GM18499 (cell line): ENCODE measurements around the gene PIEZO1.

Experiments used
- ATAC-seq: cut with Tn5 transposase; IDR thresholded peaks from one replicate; pipeline ENCODE4 v1.9.1; 2021; ENCODE audit warnings: moderate number of reproducible peaks; ENCODE audit not compliant: insufficient read depth, unreplicated experiment

The PIEZO1 gene

DNA sequence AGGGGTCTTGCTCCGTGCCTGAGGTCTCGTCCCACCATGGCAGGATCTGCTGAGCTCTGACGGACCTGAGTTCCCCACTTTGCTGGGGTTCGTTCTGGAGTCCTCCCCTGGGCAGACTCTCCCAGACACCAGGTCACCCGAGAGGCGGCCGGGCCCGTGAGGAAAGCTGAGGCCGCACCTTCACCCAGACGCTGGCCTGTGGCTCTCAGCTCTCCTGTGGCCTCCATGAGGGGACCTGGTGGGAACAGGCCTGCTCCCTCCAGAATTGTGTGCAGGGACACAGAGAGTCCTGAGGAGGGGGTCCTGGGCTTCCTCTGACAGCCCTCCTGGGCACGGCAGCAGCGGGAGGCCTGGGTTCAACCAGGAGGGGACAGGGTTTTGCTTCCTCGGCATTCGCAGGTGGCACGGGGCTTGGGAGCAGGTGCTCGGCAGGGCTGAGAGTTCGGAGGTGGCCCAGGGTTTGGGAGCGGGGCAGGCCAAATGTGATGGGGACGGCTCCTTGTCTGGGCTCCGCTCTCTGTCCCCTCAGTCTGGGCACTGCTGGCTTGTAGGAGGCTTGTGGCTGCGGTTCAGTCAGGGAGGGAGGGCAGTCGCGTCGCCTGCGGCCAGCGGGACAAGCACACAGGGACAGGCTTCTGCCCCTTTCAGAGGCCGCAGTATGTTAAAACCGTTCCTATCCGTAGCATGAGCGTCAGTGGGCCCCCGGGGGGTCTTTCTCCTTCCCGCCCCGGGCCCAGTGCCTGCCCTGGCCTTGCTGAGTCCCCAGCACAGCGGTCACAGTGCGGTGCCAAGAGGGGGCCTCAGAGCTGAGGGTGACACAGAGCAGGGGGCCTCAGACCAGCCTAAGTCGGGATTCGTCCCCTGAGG lies 90.6 kb downstream of the PIEZO1 start:
- ATAC-seq: no peak

DNA sequence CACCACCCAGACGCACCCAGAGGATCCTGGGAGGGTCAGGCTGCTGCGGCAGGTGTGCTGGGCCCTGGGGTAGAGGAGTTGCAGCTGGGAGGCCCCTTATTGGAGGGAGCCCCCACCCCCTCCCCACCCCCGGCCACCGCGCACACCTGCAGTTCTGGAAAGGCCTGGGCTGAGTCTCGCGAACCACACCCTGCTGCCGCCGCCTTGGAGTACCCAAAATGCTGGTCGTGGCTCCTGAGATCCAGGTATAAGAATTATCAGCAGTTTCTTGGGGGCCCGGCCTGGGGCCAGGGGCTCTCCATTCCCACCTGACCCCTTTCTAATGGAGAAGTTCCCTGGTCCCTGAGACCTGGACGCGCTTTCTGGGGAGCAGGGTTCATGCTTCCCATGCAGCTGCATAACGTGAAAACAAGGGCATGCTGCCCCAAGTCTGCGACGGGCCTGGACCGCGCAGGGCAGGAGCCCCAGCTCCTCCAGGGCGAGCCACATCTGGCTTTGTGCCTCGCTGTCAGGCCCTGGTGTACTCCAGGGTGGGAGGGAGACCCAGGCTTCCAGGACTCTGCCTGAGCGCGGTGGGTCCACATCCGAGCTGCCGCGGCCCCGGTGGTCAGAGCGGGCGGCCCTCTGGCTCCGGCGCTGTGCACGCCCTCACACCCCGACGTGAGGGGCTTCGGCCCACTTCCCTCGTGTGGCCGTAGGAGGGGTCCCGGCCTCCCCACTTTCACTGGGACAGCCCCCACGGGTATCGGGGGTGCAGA lies 91.4 kb downstream of the PIEZO1 start:
- ATAC-seq: no peak

DNA sequence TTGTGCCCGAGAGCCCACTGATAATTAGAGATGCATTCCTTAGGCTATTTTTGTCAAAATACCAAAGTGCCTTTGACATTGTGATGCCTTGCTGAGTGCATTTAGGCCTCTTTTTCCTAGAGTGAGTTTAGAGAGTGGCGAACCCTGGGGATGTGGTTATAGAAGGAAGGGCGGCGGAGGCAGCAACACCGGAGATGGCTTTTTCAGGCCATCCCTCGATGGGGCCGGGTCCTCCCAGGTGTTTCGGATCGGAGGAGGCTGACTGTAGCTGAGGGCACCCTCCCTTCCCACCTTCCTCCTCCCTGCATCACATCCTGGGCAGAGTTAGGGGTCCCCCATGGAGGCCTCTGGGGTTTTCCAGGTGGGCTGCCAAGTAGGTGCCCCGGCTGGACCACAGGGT lies 92.2 kb downstream of the PIEZO1 start:
- ATAC-seq: no peak

DNA sequence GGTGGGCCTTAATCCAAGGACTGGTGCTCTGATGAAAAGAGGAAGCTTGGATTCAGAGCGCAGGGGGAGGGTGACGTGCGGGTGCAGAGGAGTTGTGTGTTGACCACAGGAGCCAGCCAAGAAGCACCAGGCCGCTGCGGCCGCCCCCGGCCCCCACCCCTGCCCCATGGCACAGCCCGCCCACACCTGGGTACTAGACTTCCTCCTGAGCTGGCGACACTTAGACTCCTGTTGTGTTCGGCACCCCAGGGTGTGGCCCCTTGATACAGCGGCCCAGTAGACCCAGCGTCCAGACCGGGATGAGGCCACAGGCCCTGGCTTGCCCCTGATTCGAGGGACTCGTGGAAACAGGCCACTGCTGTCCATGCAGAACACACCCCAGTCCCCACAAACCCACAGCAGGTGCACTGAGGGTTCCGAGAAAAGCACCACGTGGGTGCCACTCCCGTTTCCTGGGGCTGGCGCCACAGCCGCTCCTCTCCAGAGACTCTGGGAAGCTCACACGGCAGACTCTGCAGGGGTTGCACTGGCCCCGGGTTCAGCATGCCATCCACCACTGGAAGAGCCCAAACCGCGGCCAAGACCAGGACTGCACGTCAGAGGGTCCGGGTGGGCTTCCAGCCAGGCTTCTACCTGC lies 93.0 kb downstream of the PIEZO1 start:
- no peak for ATAC-seq

DNA sequence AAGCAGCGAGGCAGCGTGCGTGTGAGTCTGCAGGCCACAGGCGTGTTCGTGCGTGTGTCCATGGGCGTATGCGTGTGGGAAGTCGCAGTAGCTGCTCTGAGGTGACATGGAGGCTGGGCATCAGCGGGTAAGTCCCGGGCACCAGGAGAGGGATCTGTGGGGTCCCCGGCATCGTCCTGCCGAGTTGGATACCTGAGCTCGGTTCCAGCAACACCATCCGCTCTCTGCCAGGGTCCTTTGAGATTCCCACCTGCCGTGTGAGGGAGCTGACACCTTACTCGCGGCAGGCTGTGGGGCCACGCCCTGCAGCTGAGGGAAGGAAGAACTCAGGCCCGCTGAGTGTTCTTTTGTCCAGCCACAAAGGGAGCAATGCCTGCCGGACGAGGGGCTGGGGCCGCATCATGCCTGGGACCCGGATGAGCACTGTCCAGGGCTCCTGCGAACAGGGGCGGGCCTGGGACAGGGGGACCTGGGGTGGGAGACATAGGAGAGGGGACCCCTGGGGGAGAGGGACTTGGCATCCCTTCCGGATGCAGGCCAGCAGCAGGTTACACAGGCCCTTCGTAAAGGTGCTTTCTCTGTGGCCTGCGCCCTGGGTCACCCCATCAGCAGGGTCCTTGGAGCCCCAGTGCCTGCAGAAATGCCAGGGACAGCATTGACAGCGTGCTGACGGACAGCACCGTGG lies 93.7 kb downstream of the PIEZO1 start:
- no peak for ATAC-seq

DNA sequence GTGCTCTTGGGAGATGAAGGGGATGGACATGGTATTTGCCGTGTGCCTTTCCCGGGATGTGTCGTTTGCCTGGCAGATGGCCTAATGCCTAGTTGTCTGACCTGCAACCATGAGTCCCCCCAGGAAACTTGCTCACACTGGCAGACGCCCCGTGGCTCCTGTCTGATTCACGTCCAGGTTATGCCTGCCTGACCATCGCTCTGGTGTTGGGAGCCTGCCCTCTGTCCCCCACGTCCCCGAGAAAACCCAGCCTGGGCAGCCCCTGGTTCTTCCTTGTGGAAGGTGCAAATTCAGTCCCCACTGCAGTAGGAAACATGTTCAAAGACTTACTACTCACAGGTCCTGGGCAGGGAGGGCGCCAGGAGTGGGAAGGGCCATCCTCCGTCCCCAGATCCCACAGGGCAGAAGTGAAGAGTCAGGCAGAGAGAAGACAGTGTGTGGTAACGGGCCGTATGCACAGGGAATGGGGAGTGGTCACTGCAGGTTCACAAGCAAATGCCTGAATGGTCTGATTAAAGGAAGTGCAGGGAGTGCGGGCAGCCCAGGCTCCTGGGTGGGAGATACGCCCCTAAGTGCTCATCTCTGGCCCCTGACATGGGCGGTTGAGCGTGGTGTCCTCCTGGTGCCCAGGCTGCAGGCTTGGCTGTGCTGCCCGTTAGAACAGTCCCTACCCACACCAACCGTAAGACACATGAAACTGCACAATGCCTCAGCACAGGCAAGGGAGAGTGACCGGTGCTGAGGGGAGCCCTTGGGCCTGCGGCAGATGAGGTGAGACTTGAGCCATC lies 94.5 kb downstream of the PIEZO1 start:
- ATAC-seq: no peak

DNA sequence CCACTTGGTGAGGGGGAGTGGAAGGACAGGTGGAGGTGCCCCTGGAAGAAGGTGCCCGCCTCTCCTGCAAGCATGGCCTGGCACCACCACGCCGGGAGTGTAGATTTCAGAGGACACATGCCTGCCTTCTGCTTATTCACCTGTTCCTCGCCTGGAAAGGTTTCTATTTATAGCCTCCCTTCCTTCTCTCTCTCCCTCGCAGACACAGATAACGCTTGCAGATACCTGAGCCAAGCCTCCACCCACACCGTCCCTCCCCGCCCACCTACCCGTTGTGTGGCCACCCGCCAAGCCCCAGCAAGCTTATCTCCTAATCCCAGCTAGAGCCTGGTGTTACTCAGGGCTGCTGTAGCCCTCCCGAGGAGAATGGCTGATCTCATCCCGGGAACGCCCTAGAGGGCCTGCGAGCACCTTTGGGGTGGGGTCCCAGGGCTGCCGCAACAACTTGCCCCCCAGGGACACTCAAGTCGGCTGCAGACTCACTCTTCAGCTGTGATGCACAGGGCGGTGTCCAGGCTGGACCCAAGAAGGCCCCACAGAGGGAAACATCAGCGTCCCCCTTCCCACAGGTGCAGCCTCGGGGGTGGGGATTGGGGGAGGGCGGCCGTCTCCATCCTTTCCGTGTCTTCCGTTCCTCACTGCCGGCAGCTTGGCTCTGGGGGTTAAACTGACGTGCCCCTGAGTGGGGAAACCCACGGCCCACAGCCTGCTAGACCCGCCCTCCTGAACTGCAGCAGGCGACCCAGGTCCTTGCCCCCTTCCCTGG lies 96.8 kb downstream of the PIEZO1 start:
- ATAC-seq: no peak

DNA sequence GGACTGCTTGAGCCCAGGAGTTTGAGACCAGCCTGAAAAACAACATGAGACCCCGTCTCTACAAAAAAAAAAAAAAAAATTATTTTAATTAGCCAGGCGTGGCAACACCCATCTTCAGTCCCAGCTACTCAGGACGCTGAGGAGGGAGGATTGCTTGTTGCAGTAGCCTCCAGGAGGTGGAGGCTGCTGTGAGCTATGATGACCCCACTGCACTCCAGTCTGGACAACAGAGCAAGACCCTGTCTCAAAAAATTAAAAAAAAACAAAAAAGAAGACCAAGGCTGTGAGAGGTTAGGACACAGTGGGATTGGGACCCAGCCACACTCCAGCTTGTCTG lies 97.4 kb downstream of the PIEZO1 start:
- no peak for ATAC-seq

DNA sequence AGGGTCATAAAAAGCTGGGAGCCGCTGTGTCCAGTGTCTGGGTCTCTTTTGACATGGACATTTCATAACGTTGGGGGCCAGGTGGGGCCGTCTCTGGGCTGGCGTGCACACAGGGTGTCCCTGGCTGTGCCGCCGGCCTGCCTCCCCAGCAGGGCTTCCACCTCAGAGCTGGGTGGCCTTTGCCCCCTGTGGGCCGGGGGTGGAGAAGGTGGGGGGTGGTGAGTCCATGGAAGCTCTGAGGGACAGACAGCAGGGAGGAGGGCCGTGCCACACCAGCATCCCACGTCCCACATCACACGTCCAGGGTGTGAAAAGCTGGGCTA lies 97.8 kb downstream of the PIEZO1 start:
- ATAC-seq: no peak

DNA sequence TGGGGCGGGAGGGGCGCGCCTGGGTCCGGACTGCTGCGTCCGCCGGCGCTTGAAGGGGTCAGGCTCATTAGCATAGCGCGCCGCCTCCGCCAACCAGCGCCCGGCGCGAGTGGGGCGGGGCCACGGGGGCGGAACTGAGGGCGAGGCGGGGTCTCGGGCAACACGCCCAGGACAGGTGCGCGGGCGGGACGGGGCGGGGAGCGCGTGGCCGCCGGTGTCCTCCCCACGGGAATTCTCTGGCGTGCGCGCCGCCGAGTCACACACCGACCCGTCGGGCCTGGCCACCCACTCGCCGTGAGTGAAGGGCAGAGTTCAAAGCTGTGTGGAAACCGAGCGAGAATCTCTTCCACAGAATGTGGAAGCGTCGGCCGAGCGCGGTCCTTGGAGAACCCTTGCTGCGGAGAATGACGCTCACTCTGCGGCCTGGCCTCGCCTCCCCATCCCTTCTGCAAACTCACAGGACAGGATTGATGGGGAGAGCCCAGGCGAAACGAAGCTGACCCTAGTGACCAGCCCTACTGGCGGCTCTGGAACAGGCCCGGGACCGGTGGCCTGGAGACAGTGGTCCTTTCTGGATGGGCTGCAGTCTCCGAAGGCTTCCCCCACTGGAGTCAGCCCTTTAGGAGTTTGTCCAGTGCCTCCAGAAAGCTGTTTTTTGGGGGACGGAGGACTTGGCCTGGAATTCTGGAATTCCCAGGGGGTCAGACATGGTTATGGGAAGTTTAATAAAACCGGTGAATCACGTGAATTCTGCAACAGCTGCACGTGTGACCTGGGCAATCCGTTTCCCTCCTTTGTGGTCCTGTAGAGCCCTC lies 98.4 kb downstream of the PIEZO1 start, which contains the start of gene SNAI3:
TSS of gene SNAI3 (minus strand) at position 69 of the 815 bp plus-strand sequence. CDS start 101 bp downstream, outside the sequence.
- no peak for ATAC-seq

DNA sequence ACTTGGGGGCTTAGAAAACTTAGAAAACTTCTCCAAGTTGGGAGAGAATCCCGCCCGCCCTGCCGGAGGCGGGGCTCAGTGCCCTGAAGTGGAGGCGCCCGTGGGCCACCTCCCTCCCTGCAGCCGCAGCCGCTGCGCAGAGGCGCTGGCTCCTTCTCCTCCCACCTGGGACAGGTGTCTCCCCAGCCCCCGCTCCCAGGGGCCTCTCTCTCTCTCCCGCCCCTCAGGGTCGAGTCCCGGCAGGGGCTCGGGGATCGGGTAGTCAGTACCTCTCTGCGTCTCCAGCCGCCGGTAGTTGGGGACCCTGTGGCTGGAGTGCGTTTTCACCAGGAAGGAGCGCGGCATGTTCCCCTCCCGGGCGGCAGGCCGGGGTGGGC lies 99.0 kb downstream of the PIEZO1 start:
- no peak for ATAC-seq

DNA sequence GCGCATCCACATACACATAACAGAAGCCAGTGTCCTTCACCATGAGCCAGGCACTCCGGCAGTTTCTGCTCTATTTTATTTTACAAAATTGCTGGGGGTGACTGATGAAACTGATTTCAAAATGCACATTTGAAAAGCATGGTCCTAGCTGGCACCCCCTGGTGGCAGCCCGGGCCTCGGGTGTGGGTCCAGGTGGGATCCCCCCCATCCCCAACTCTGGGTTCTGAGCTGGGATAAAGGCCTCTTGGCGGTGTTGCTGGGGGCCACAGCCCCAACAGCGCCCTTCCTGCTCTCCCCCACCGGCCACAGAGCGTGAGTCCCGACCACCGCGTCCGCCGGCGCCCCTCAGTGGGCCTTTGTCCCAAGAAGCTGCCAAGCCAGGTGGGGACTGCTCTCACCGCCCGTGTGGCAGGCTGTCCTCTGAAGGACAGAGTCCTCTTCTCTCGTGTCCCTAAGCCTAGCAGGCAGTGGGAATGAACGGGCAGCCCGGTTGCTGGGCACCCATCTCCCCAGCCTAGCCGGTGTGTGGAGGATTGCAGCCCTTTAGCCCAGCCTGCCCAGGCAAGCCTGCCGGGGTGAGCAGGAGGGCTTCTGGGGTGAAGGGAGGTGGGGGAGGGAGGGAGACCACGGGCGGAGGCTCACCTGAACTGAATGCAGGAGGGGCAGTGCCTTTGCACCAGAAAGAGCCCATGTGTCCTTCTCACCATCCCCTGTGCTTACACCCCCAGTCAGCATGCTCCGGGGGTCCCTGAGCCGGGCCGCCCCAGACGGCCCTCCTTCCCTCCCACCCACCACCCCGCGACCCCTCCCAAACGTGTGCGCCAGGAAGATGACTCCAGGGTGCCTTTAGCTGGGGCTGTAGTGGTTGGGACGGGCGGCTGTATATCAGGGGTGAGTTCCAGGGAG lies 99.6 kb downstream of the PIEZO1 start:
- ATAC-seq: no peak

DNA sequence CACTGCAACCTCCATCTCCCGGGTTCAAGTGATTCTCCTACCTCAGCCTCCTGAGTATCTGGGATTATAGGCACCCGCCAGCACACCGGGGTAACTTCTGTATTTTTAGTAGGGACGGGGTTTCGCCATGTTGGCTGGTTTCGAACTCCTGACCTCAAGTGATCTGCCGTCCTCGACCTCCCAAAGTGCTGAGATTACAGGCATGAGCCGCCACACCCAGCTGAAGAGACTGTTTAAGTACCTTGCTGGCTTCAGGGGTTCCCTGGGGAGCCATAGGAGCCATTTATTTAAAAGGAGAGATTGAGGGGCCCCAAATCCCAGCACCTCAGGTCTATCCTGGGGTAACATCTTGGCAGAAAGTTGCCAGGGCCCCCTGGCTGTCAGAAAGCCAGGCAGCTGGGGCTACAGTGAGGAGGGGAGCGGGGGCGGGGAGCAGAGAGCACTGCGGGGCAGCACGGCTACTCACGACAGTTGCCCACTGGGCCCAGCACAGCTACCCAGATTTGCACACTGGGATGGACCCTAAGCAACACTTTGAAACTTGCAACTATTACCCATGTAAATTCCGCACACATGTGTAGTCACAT lies 100.4 kb downstream of the PIEZO1 start:
- ATAC-seq: no peak

DNA sequence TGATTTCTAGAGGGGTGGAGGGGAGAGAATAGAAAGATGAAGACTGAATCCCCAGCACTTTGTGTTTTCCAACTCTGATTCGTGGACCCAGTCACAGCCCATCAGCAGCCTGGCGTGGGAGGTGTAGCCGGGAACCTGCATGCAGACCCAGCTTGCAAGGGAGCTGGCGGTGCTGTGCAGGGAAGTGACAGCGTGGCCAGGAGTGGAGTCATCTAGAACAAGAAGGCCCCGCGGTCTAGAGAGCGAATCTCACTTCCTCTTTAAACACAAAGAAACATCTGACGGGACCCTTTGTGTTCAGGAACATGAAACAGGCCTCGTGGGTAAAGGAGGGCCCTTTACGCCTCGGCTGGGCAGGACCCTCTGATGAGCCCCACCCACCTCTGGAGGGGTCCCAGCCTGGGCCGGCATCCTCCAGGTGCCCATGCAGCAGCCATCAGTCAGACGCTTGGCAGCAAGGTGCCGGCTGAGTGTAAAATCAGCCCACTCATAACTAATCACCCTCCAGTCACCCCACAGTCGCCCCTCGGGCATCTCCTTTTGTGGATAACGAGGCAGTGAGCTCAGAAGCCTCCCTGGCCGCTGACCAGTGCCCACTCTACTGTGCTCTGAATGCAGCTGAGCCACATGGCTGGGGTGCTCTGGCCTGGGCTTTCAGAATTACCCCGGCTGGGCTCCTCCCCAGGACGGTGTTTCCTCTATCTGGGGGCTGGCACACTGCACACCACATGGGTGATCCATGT lies 103.1 kb downstream of the PIEZO1 start:
- ATAC-seq: peak; percentile 49

DNA sequence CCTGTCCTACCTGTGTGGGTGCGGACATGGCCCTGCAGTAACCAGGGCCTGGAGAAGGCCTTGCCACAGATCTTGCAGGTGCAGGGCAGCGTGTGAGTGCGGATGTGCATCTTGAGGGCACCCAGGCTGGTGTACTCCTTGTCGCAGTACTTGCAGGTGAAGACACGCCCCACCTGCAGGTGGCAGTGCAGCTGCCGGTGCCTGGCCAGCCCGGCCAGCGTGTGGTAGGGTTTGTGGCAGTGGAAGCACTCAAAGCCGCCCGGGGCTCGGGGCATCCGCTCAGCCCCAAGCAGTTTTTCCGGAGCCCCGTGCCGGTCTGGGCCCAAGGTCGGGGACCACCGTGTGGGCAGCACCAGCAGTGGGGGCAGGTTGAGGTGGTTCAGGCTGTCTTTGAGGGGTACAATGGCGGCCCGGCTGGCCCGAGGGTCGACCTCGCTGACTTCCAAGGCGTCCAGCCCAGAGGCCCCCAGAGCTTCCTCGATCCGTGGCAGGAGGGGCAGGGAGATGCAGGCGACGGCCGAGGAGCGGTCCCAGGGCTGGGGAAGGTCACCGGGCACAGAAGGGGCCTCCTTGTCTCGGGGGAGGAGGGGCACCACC lies 103.8 kb downstream of the PIEZO1 start:
- ATAC-seq: no peak

DNA sequence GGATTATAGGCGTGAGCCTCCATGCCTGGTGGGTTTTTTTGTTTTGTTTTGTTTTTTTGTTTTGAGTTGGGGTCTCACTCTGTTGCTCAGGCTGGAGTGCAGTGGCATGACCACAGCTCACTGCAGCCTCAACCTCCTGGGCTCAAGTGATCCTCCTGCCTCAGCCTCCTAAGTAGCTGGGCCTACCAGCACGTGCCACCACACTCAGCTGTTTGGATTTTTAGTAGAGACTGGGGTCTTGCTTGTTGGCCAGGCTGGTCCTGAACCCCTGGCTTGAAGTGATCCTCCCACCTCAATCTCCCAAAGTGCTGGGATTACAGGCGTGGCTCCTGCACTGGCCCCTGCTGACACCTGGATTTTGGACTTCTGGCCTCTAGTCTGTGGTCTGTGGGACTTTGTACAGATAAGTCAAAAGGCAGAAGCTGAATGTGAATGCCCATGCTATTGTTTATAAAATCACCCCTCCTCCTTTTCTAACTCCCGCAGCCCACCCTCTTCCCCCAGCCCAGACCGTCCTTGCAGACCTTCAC lies 104.4 kb downstream of the PIEZO1 start:
- no peak for ATAC-seq
